ENCODE measurements around the gene UCK1.

The UCK1 gene

GRCh38 chr9:131530920-131531832 is at the start of gene UCK1:
Gene UCK1 (minus strand): TSS chr9:131531263. CDS start chr9:131531174, 89 bp downstream.
- peak; percentile 74 to 83 for DNase-seq

DNA sequence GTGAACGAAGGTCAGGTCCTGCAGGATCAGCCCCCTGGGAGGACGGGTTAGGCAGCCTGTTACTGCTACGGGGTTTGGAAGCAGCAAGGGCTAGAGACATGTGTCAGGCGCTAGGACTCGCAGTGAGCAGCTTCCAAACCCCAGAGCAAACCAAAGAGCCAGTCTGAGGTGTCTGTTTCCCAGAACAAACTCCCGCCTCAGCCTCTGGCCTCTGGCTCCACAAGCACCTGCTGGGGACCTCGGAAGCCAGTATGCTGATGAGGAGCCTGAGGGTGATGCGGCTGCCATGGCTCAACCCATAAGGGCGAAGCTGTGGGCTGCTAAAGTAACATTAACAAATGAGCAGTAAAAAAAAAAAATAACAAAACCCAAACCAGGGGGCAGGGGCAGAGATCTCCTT is 49.3 kb upstream of the UCK1 start:
- DNase-seq: no peak

DNA sequence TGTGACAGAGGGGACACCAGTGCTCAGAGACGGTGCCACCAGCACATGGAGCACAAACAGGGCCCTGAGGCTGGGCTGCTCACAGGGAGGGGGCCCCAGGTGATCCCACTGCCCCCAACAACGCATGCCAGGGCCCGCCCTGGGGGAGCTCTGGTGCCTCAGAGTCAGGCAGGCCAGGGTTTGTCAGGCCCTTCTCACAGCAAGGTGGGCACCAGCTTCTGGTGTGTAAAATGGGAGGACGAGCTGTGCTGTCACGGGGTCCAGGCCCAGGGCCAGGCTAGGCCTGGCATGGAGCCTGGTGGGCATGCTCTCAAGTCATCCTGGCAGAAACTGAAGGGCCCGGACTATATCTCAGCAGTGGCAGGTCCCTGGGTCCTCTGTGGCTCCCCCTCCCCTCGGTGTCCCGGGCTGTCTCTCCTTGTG is 48.7 kb upstream of the UCK1 start:
- no peak for DNase-seq

DNA sequence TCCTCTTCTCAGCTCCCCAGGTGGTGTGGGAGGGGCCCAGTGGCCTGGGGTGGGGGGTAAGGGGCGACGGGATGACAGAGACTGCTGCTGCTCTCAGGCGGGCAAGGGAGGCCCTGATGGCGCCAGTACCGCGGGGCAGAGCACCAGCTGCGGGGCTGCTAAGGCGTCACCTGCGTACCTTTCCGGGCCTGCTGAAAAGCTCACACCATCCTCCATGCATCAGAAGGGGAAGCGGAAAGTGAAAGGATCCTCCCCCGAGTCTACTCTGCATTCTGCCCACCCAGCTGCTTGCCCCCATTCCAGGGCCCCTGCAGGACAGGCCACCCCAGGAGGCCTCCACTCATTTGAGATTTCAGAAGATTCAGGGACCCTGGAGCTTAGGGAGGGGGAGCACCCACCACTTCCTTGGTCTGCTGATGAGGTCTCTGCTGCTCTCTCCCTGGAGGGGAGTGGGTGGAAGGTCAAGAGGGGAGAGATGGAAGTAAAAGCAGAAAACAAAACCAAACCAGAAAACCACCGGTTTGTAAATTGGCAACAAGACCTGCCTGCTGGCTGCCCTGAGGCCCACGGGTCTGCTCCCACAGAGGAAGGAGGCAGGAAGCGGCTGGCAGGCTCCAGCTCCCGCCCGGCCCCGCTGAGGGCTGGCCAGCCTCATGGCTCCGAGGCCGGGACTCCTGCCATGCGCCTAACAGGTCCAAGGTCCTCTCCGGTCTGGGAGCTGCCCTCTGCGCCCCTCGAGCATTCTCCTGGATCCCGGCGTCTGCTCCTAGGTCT is 47.9 kb upstream of the UCK1 start:
- DNase-seq: no peak

- no peak for DNase-seq
Observed at GRCh38 chr9:131578021-131578420, 47.0 kb upstream of the UCK1 start.

DNA sequence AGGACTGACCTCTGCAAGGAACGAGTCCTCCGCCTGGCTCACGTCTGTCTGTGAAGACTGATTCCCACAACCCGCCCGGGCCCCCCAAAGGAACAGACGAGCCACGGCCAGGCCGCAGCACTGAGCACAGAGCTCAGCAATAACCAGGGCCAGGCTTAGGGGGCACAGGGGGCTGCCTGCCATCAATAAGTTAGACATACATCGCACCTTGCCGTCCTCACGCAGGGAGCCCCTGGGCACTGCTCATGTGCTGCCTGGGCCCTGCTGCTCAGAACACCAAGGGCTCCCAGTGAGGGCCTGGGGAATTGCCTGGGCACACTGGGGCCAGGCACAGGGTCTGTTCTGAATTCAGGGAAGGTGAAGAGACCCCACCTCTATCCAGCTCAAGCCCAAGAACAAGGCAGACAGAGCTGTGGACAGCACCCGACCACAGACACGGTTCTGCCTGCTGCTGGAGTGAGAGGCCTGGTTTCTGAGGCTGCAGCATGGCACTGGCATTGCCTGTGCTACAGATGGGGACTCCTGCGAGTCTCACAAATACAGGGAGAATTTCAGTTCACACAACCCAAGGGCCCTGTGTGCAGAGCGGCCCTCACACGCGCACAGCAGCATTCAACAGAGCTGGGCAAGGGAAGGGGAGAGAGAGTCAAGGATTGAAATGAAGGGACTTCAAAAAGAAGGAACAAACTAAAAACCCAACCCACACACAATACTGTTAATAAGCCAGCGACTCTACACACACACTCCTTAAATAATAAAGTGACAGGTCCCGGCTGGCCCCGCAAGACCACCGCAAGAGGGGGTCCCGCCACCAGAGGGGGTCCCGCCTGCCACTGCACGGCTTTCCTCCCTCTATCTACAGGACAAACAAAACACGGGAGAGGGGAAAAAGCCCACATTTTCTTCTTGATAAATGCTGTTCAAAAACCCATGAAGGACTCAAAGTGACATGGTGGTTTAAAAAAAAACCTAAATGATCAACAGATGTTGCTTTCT is 46.2 kb upstream of the UCK1 start:
- no peak for DNase-seq

DNA sequence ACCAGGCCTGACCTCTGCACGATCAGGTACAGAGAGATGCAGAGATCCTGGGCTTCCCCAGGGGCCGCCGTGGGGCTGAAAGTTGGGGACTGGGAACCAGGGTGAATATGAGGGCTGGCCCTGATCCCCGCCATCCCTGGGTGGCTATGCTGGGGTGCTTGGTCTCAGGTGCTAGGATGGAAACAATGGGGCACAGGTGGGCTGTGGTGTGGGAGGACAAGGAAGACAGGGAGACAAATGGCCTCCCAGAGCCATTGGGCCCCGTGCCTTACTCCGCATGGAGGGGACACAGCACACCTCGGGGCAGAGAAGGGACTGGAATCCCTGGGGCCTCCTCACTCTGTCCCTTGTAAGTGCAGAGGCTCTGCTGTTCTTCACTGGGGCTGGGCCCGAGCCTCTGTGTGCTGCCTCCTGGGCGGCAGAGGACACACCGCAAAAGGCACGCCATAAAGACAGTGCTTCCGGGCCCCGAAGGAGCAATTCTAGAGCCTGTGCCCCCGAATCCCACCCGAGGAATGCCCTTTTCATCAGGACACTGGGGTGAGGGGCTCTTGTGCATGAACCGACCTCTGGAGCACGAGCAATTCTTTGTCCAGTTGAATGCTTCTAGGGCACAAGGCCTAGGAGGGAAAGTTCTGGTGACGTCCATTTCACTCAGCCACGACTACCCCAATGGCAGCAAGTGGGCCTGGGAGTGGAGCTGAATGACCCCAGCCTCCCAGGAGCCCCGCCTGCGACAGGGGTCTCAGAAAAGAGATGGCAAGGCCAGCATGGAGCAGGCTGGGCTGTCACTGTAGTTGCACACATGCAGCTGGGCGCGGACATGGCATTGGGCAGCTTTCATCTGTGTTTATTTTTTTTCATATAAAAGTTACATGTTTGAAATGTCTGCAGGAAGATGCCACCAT is 45.1 kb upstream of the UCK1 start:
- DNase-seq: no peak

- no peak for DNase-seq
Observed at GRCh38 chr9:131574730-131575640, 43.9 kb upstream of the UCK1 start.

DNA sequence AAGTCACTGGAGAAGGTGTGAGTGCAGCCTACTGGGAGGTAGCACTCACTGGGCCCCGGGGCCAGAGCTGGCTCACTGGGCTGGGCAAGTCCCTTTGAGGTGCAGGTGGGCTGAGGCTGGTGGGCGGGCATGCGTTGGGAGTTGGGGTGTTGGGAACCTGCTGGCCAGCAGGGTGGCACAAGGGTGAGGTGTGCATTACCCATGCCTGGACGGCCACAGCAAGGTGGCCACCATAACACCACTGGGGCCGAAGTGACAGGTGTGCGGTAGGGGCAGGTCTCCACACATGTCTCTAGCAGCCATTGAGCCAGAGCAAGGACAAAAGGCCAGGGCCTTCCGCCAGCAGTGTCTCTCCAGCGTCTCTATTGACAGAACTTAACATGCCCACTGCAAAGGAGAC is 36.8 kb upstream of the UCK1 start:
- DNase-seq: no peak

GRCh38 chr9:131566158-131566557 is 35.1 kb upstream of the UCK1 start:
- DNase-seq: no peak

DNA sequence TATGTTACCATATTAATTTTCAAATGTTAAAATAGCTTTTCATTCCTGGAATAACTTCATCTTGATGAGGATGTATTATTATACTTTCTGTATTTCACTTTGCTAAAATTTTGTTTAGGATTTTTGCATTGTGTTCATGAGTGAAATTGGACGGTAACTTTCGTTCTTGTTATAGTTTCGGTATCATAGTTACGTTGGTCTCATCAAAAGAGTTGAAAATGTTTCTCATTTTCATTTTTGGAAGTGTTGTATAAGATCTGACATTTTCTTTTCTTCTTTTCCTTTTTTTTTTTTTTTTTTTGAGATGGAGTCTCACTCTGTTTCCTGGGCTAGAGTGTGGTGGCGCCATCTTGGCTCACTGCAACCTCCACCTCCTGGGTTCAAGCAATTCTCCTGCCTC is 34.3 kb upstream of the UCK1 start:
- no peak for DNase-seq

- DNase-seq: no peak
Observed at GRCh38 chr9:131562032-131562959, 31.2 kb upstream of the UCK1 start.

DNA sequence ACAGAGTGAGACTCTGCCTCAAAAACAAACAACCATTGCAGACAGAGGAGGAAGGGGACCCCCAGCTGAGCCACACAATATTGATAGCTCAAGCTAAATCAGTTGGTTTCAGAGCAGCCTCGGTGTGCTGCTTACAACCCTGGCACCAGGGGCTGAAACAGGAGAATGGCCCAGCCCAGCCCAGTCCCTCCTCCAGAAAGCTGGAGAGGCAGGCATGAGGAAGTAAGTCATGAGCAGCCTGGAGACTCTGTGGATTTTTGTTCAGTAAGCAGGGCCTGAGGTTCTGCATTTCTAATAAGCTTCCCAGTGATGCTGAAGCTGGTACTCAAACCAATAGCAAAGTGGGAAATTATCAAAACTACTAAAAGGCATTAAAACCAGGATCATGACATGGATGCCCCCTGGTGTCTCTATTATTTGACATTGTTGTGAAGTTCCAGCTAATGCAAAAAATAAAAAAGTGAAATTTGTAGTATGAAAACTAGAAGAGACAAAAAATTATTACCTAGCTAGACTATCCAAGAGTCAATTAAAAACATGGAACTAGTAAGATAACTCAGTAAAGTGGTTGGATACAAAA is 28.4 kb upstream of the UCK1 start:
- DNase-seq: no peak

GRCh38 chr9:131557855-131558548 is 26.9 kb upstream of the UCK1 start:
- no peak for DNase-seq

DNA sequence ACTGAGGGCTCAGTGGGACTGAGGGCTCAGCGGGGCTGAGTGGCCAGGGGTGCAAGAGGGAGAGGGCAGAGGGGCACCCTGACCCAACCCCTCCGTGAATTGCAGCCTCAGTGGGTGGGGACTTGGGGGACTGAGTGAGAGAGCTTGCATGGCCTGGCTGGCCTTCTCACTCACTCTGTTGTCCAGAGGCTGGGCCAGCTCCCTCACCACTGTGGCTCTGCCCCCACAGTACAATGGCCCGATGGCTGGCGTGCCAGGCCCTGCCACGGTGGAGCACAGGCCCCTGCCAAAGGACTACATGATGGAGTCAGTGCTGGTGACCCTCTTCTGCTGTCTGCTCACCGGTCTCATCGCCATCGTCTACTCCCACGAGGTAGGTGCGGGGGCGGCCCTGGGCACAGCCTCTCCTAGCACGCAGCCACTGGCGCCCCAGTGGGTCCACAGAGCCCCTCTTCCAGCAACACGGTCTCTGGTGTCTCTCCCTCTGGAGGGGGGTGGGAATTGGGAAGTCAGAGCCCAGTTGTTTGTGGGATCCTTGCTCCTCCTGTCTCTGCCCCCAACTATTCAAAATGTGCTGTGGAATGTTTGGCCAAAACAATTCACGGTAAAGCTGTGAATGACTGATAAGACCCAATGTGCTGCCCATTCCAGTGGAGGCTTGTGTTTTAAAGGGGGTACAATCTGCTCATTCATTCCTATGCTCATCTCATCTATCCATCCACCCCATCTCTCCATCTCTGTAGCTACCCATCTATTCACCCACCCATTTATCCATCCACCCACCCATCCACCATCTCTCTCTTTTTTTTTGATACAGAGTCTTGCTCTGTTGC is 25.0 kb upstream of the UCK1 start:
- DNase-seq: no peak

- DNase-seq: no peak
Observed at GRCh38 chr9:131554843-131555351, 23.8 kb upstream of the UCK1 start.
